Endometrial microvascular endothelial cells (primary cell): Measurements from ENCODE around the gene GAS2L1. TPM values are rescaled to one million over a fixed set of nuclear protein-coding genes. Genes with fewer than 3 reads are reported as not detected.
"Not testable (repeated sequence)": the region's sequence is repeated elsewhere in the genome, so short reads cannot be mapped to it uniquely, and the experiment has no call there.

Experiments
- in situ Hi-C: cut with HindIII; loops from 2 replicates; pipeline ENCODE4 v1.10.0; 2017; ENCODE audit warnings: low sequenced_read_pairs, low pct_unique_long_range_greater_than_20kb; ENCODE audit errors: inconsistent ontology term
- total RNA-seq: library from RNA; depleted of rRNA; stranded (reverse); fragments of >200 nt; gene quantifications from one replicate; pipeline ENCODE4 v1.2.3, GENCODE V29; 2015; ENCODE audit errors: inconsistent ontology term

GAS2L1 gene
- total RNA-seq, 1 donor from 2014 or later: 39.6 TPM

DNA sequence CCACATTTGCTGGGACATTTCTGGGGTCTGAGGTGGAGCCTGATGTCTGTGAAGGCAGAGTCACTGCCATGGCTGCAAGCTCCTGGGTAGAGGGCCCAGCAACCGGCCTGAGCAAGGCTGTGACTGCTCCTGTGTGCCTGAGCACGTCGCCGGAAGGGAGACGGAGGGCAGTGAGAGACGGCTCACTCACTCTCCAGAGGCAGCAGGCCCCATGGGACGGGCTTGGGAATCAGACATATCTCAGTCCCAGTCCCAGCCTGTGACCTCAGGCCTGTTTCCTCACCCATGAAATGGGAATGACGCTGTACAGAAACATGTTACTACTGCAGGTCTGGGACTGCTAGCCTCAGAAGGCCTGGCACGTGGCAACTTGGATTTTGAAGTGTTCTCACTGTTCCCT lies 45.4 kb downstream of the GAS2L1 start:
- in situ Hi-C loops: no loop called here

DNA sequence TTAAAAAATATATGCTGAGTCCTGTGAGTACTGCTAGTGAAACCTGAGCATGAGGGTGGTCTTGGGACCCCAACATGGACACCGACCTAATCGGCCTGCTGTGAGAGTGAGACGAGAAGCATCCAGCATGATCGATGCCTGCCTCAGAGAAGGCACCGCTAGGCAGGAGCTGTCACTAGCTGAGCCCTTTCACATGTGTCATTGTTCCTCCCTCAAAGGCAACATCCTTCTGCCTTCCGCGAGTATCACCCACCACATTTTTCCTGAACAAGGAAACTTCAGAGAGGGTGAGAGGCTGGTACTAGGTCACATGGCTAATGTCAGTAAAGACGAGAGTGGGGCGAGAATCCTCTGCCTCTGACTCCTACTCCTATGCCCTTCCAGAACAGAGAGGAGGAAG lies 46.3 kb downstream of the GAS2L1 start:
- in situ Hi-C loops: no loop called here

DNA sequence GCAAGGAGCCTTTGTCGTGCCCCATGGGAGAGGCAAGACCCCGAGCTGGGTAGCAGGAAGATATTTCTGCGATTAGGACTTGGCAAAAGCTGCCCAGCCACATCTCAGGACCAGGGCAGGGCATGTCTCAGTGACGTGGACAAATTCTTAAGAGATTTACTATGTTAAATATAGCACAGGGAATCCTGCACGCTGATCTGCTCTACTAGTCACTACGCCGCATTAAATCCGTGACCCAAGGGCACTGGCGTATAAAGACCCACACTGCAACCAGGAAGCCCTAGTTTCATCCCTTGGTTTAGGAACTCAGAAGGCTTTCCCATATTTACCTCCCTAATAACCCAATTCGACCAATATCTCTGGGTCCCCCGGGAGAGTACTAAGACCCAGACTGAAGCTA lies 46.8 kb downstream of the GAS2L1 start:
- in situ Hi-C loops: no loop called here

DNA sequence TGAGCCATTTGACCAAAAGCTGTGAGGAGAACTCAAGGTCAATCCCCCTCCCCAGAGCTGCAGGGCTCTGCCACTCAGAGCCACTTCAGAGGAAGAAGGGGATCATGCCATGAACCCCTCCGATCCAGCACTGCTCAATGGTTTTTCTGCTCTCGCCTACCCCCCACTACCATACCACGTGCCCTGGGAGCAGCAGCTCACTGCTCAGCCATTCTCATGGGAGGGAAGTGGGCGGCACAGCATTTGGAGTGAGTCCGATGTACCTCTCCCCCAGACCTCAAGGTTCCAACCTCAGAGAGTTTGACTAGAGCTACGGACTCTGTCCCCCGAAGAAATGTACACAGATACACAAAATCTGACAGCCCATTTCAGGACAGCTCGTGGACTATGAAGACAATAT lies 47.4 kb downstream of the GAS2L1 start:
- in situ Hi-C loops: no loop called here

DNA sequence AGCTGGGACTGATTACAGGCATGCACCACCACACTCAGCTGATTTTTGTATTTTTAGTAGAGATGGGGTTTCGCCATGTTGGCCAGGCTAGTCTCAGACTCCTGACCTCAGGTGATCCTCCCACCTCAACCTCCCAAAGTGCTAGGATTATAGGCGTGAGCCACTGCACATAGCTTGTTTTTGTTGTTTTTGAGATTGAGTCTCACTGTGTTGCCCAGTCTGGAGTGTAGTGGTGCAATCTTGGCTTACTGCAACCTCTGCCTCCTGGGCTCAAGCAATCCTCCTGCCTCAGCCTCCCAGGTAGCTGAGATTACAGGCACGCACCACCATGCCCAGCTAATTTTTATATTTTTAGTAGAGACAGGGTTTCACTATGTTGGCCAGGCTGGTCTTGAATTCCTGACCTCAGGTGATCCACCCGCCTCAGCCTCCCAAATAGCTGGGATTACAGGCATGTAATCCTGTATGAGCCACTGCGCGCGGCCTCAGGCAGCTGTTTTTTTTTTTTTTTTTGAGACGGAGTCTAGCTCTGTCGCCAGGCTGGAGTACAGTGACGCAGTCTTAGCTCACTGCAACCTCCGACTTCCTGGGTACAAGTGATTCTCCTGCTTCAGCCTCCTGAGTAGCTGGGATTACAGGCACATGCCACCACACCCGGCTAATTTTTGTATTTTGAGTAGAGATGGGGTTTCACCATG lies 50.9 kb downstream of the GAS2L1 start:
- in situ Hi-C loops: not testable (repeated sequence)

DNA sequence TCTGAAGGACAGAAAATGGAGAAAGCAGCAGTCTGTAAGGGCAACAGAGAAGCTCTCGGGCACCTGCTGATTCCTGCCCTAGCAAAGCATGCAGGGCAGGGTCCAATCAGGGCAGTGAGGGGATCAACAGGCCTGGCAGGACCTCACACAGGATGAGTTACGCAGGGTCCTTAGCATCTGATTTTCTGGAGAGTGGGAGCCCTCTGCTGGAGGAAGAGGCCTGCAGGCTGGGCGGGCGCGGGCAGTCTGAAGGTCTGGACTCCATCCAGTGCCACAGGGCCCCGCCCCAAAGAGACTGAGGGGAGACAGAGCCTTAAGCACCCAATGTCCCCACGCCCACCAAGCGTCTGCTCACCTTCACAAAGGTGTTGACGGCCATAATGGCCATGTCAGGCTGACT lies 53.0 kb downstream of the GAS2L1 start:
- in situ Hi-C loops: no loop called here

Other genes with a start within 250 kb of the GAS2L1 start
- not detected for gene C22orf31, start 244.8 kb upstream of the GAS2L1 start, total RNA-seq
- 0.28 TPM for gene KREMEN1, start 233.6 kb upstream of the GAS2L1 start, total RNA-seq
- not detected for gene EMID1, start 100.8 kb upstream of the GAS2L1 start, total RNA-seq
- gene RHBDD3, start 38.7 kb upstream of the GAS2L1 start, total RNA-seq: 30.8 TPM
- 196 TPM for gene EWSR1, start 38.4 kb upstream of the GAS2L1 start, total RNA-seq
- gene RASL10A, start 9.0 kb downstream of the GAS2L1 start, total RNA-seq: not detected
- gene AP1B1, start 81.9 kb downstream of the GAS2L1 start, total RNA-seq: 112 TPM
- not detected for gene RFPL1, start 131.9 kb downstream of the GAS2L1 start, total RNA-seq
- 0.93 TPM for gene NEFH, start 173.6 kb downstream of the GAS2L1 start, total RNA-seq
- gene THOC5, start 247.1 kb downstream of the GAS2L1 start, total RNA-seq: 47.7 TPM